ENCODE results near the gene SLC6A9. TPM values are rescaled to one million over a fixed set of nuclear protein-coding genes. Genes with fewer than 3 reads are reported as not detected.

SLC6A9 gene
- 10 to 100 TPM; 21.7 to 26.1 TPM for total RNA-seq

GRCh38 chr1:44031252-44032169 lies at the start of gene SLC6A9:
Gene SLC6A9, minus strand, starts transcription at chr1:44031462. Its CDS starts 7,185 bp downstream, at chr1:44024277.
- peak; percentile 79 for DNase-seq
- Histone ChIP-seq H3K4me1 (peaks cover 15% of the 10 kb centered on the region), H3K4me3 (peak within 1 kb of the TSS; percentile 84), H3K9ac (ENCODE audit: low read depth in 2 of 2, low read length in 2 of 2) (peak within 1 kb of the TSS; percentile 79 to 82), H3K36me3 (no peaks in the 10 kb centered on the region), H3K27ac (peak within 1 kb of the TSS; percentile 91), H3K27me3 (no peaks in the 10 kb centered on the region), H3K9me3 (no peaks in the 10 kb centered on the region)
- TF ChIP-seq CTCF (IDR thresholded peaks at IDR 0.05), result no peak
- intact Hi-C loops (cut with DNase I), result loop anchor here (10.0 kb wide), 1 partner anchor 267 kb away; no protein-coding TSS in a partner anchor

GRCh38 chr1:44079566-44079965 lies 48.3 kb upstream of the SLC6A9 start:
- intact Hi-C loops (cut with DNase I), result no loop called here
- Histone ChIP-seq H3K27ac (no peak overlapping the region), H3K36me3 (no peaks in the 10 kb centered on the region), H3K9ac (ENCODE audit: low read depth in 2 of 2, low read length in 2 of 2) (no peak overlapping the region), H3K9me3 (no peaks in the 10 kb centered on the region), H3K27me3 (no peaks in the 10 kb centered on the region), H3K4me3 (no peak overlapping the region), H3K4me1 (no peaks in the 10 kb centered on the region)
- DNase-seq, result no peak
- TF ChIP-seq CTCF (IDR thresholded peaks at IDR 0.05), result no peak

- no peak overlapping the region for H3K9ac ChIP-seq (ENCODE audit: low read depth in 2 of 2, low read length in 2 of 2)
- no peaks in the 10 kb centered on the region for H3K36me3 ChIP-seq
- intact Hi-C loops (cut with DNase I), result no loop called here
- H3K27me3 ChIP-seq, result no peaks in the 10 kb centered on the region
- no peak overlapping the region for H3K27ac ChIP-seq
- DNase-seq, result no peak
- H3K9me3 ChIP-seq, result no peaks in the 10 kb centered on the region
- H3K4me3 ChIP-seq, result no peak overlapping the region
- no peak for TF ChIP-seq CTCF (IDR thresholded peaks at IDR 0.05)
- no peaks in the 10 kb centered on the region for H3K4me1 ChIP-seq
Measured at GRCh38 chr1:44078104-44078503, 46.8 kb upstream of the SLC6A9 start.

- H3K9ac ChIP-seq (ENCODE audit: low read depth in 2 of 2, low read length in 2 of 2), result no peak overlapping the region
- no peaks in the 10 kb centered on the region for H3K4me1 ChIP-seq
- H3K4me3 ChIP-seq, result no peak overlapping the region
- no peaks in the 10 kb centered on the region for H3K27me3 ChIP-seq
- H3K9me3 ChIP-seq, result no peaks in the 10 kb centered on the region
- no peaks in the 10 kb centered on the region for H3K36me3 ChIP-seq
- intact Hi-C loops (cut with DNase I), result no loop called here
- TF ChIP-seq CTCF (IDR thresholded peaks at IDR 0.05), result no peak
- DNase-seq, result no peak
- H3K27ac ChIP-seq, result no peak overlapping the region
Measured at GRCh38 chr1:44077421-44077820, 46.2 kb upstream of the SLC6A9 start.

- H3K9me3 ChIP-seq, result no peaks in the 10 kb centered on the region
- intact Hi-C loops (cut with DNase I), result no loop called here
- no peak overlapping the region for H3K4me3 ChIP-seq
- no peak for DNase-seq
- no peaks in the 10 kb centered on the region for H3K36me3 ChIP-seq
- H3K27me3 ChIP-seq, result no peaks in the 10 kb centered on the region
- no peak for TF ChIP-seq CTCF (IDR thresholded peaks at IDR 0.05)
- no peak overlapping the region for H3K27ac ChIP-seq
- no peak overlapping the region for H3K9ac ChIP-seq (ENCODE audit: low read depth in 2 of 2, low read length in 2 of 2)
- no peaks in the 10 kb centered on the region for H3K4me1 ChIP-seq
Measured at GRCh38 chr1:44076066-44076465, 44.8 kb upstream of the SLC6A9 start.
